ENCODE results near the gene KYNU.
"Not testable (repeated sequence)": the region's sequence is repeated elsewhere in the genome, so short reads cannot be mapped to it uniquely, and the experiment has no call there.

GRCh38 chr2:142948723-142949122, 71.3 kb downstream of the KYNU start:
- TF ChIP-seq CTCF, EZH2, EZH2phosphoT487 (IDR thresholded peaks at IDR 0.05): not testable (repeated sequence)

Data from neural progenitor cell (in vitro differentiated cells).